HEK293T (cell line): ENCODE measurements around the gene AP3B1.

Experiments
- ARNT ChIP-seq: fragments of 450-650 bp; IDR thresholded peaks from 2 replicates; pipeline ENCODE4 v1.6.1; 2017; ENCODE audit warnings: mild to moderate bottlenecking
- CTBP1 ChIP-seq: fragments of 450-650 bp; IDR thresholded peaks from 2 replicates; pipeline ENCODE4 v1.6.1; 2016; ENCODE audit warnings: borderline replicate concordance
- ELF4 ChIP-seq: fragments of 450-650 bp; IDR thresholded peaks from 2 replicates; pipeline ENCODE4 v1.6.1; 2017; ENCODE audit warnings: antibody characterized with exemption
- FOXM1 ChIP-seq: fragments of 450-650 bp; IDR thresholded peaks from 2 replicates; pipeline ENCODE4 v1.6.1; 2017; ENCODE audit warnings: mild to moderate bottlenecking, borderline replicate concordance
- HDGF ChIP-seq: fragments of 450-650 bp; IDR thresholded peaks from 2 replicates; pipeline ENCODE4 v1.6.1; 2017; ENCODE audit warnings: antibody characterized with exemption, borderline replicate concordance
- L3MBTL2 ChIP-seq: fragments of 450-650 bp; conservative IDR thresholded peaks from 2 replicates; pipeline ENCODE4 v1.6.1; 2016; ENCODE audit warnings: mild to moderate bottlenecking
- NFRKB ChIP-seq: fragments of 450-650 bp; IDR thresholded peaks from 2 replicates; pipeline ENCODE4 v1.6.1; 2016; ENCODE audit warnings: mild to moderate bottlenecking, moderate library complexity
- SP1 ChIP-seq: fragments of 450-650 bp; IDR thresholded peaks from 2 replicates; pipeline ENCODE4 v1.6.1; 2017
- SUZ12 ChIP-seq: fragments of 450-650 bp; IDR thresholded peaks from 2 replicates; pipeline ENCODE4 v1.6.1; 2016; ENCODE audit warnings: mild to moderate bottlenecking
- TARDBP ChIP-seq: fragments of 450-650 bp; IDR thresholded peaks from 2 replicates; pipeline ENCODE4 v1.6.1; 2016
- ZNF384 ChIP-seq: fragments of 450-650 bp; IDR thresholded peaks from 2 replicates; pipeline ENCODE4 v1.6.1; 2016

DNA sequence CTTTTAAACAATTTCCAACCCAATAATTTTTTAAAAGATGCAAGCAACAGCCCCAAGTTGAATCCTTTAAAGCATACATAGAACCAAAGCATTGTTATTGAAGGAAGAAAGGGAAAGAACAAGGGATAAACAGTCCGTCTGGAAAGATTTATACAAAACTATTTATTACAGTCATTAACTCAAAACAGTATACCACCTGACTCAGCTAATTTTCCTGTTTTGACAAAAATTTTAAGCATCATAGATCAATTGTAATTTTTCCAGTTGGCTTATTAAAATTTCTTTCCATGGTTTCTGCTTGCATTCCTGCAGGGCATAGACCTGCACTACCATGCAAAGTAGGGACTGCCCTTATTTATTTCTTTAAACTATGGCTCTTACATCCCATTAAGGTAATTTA lies 29.9 kb downstream of the AP3B1 start:
- no peak for TF ChIP-seq CTBP1
- TF ChIP-seq L3MBTL2, result no peak
- no peak for TF ChIP-seq ELF4
- TF ChIP-seq ZNF384, result no peak
- no peak for TF ChIP-seq FOXM1
- TF ChIP-seq TARDBP, result no peak
- no peak for TF ChIP-seq ARNT
- TF ChIP-seq NFRKB, result no peak
- TF ChIP-seq SUZ12, result no peak
- no peak for TF ChIP-seq SP1
- no peak for TF ChIP-seq HDGF
